GM12878 (cell line): ENCODE data around the gene CD209. TPM values are rescaled to one million over a fixed set of nuclear protein-coding genes. Genes with fewer than 3 reads are reported as not detected.

Experiments used
- ATAC-seq: fragments of 200-7000 bp; cut with Tn5 transposase; 3 replicates; pipeline ENCODE4 v1.9.1; 2020; ENCODE audit warnings: mild to moderate bottlenecking, moderate library complexity
- BruUV-seq: library from RNA; stranded (reverse); fragments of 400-500 nt; replicated peaks from 2 replicates; lab custom pipeline; 2021; lab: Mats Ljungman, UMichigan
- CTCF ChIA-PET: fragments of 300-600 bp; sonication (Branson Sonifier 250); formaldehyde crosslinking; extraction: SDS; loops from one replicate; lab custom pipeline; 2021; ENCODE audit warnings: inconsistent platforms; lab: Yijun Ruan, JAX
- POLR2A ChIA-PET: fragments of 350-600 bp; formaldehyde crosslinking; extraction: SDS; loops from one replicate; lab custom pipeline; 2021; ENCODE audit warnings: inconsistent platforms; lab: Charles Lee
- RAD21 ChIA-PET: fragments of 300-600 bp; sonication (Branson Sonifier 250); formaldehyde crosslinking; loops from one replicate; lab custom pipeline; 2023; ENCODE audit warnings: antibody characterized with exemption; ENCODE audit not compliant: unreplicated experiment; lab: Charles Lee
- SMC1A ChIA-PET: fragments of 300-600 bp; sonication (Branson Sonifier 250); formaldehyde crosslinking; loops from one replicate; lab custom pipeline; 2023; ENCODE audit not compliant: unreplicated experiment, uncharacterized antibody; lab: Charles Lee
- DNase-seq: peaks from one replicate; pipeline ENCODE4 v3.0.0-alpha.2; 2011; ENCODE audit warnings: low read depth, low spot score
- FAIRE-seq: peaks from 3 replicates; lab custom pipeline; 2011; peaks lifted over from hg19 to GRCh38; lab: Jason Lieb, UNC
- H2AFZ ChIP-seq: 2 replicates; pipeline ENCODE4 v1.6.0; 2011; ENCODE audit warnings: low read depth, low read length, control low read depth; ENCODE audit not compliant: control insufficient read depth
- H3K27ac ChIP-seq: 2 replicates; pipeline ENCODE4 v1.5.1; 2011; ENCODE audit warnings: control low read depth; ENCODE audit not compliant: control insufficient read depth, insufficient read depth
- H3K27me3 ChIP-seq, 2 experiments: replicated peaks in 1 of 2; 2 replicates each; pipeline versions ENCODE4 v1.6.0 to v1.6.1; 2011; ENCODE audit warnings: low read length in 1 of 2; ENCODE audit not compliant: control insufficient read depth in 2 of 2, insufficient read depth in 2 of 2
- H3K36me3 ChIP-seq, 2 experiments: 2 replicates each; pipeline ENCODE4 v1.5.1; 2011; ENCODE audit warnings: low read length in 1 of 2; ENCODE audit not compliant: control insufficient read depth in 2 of 2, insufficient read depth in 2 of 2
- H3K4me1 ChIP-seq: 2 replicates; pipeline ENCODE4 v1.6.1; 2011; ENCODE audit warnings: mild to moderate bottlenecking, low read length, moderate library complexity, mixed read lengths; ENCODE audit not compliant: control insufficient read depth, insufficient read depth
- H3K4me2 ChIP-seq: 2 replicates; pipeline ENCODE4 v1.6.0; 2011; ENCODE audit warnings: control low read depth; ENCODE audit not compliant: control insufficient read depth, insufficient read depth
- H3K4me3 ChIP-seq: fragments of 200-600 bp; sonication (generic); 2 replicates; pipeline ENCODE4 v1.5.1; 2016
- H3K79me2 ChIP-seq: 2 replicates; pipeline ENCODE4 v1.6.0; 2011; ENCODE audit warnings: low read length; ENCODE audit not compliant: control insufficient read depth, insufficient read depth
- H3K9ac ChIP-seq: 2 replicates; pipeline ENCODE4 v1.8.0; 2011; ENCODE audit warnings: low read length, control low read depth, mixed read lengths; ENCODE audit not compliant: control insufficient read depth, insufficient read depth
- H3K9me3 ChIP-seq: replicated peaks from 3 replicates; pipeline ENCODE4 v1.5.1; 2011; ENCODE audit warnings: mild to moderate bottlenecking, low read length; ENCODE audit not compliant: control insufficient read depth, insufficient read depth
- H4K20me1 ChIP-seq: 2 replicates; pipeline ENCODE4 v1.6.0; 2011; ENCODE audit not compliant: control insufficient read depth, insufficient read depth
- BCL11A ChIP-seq: IDR thresholded peaks from 2 replicates; pipeline ENCODE4 v1.6.1; 2011; ENCODE audit warnings: low read depth, low read length
- CHD1 ChIP-seq: IDR thresholded peaks from 2 replicates; pipeline ENCODE4 v1.6.1; 2012; ENCODE audit warnings: low read depth, low read length, improper control_type of control experiment
- EP300 ChIP-seq, 2 experiments: fragments of 150-350 bp in 1 of 2; IDR thresholded peaks; 2 replicates each; pipeline ENCODE4 v1.6.1; 2011 to 2012; ENCODE audit warnings: low read depth in 2 of 2, low read length in 2 of 2, borderline replicate concordance in 1 of 2, improper control_type of control experiment in 1 of 2, inconsistent platforms in 1 of 2; ENCODE audit not compliant: control insufficient read depth in 1 of 2
- FOXM1 ChIP-seq: IDR thresholded peaks from 2 replicates; pipeline ENCODE4 v1.6.1; 2012; ENCODE audit warnings: low read depth, mild to moderate bottlenecking, inconsistent platforms, low read length, moderate library complexity
- NR2F1 ChIP-seq: fragments of 450-650 bp; conservative IDR thresholded peaks from 2 replicates; pipeline ENCODE4 v1.6.1; 2017; ENCODE audit warnings: mild to moderate bottlenecking
- POLR2A ChIP-seq: IDR thresholded peaks from 2 replicates; pipeline ENCODE4 v1.6.1; 2011; ENCODE audit warnings: low read depth, mild to moderate bottlenecking, low read length
- RB1 ChIP-seq: fragments of 450-650 bp; formaldehyde crosslinking; IDR thresholded peaks from 2 replicates; pipeline ENCODE4 v1.6.1; 2017; ENCODE audit warnings: mild to moderate bottlenecking, borderline replicate concordance
- WGBS: methylation state at CpG from one replicate; pipeline ENCODE4 v1.1.6; 2016; ENCODE audit warnings: low lambda C conversion rate; ENCODE audit not compliant: insufficient replicate concordance, insufficient coverage; ENCODE audit errors: missing lambda C conversion rate; 5-methylcytosine and 5-hydroxymethylcytosine counted together
- in situ Hi-C: fragments of 300-500 bp; cut with MboI; formaldehyde crosslinking; loops from 9 replicates; pipeline ENCODE4 v1.14.3; 2018; ENCODE audit warnings: mixed read lengths
- intact Hi-C: fragments of 100-400 bp; cut with micrococcal nuclease; formaldehyde crosslinking; loops from one replicate; pipeline ENCODE4 v1.14.2; 2022; ENCODE audit not compliant: unreplicated experiment
- polyA plus RNA-seq, 11 experiments: library from polyadenylated mRNA; depleted of rRNA in 4 of 11; unstranded in 6 of 11; stranded (reverse) in 5 of 11; fragments of >200 nt; fragmentation: Nextera tagmentation in 4 of 11; fragmentation: Illumina TruSeq in 1 of 11; extraction: Ambion mirVana in 4 of 11; extraction: Trizol in 1 of 11; gene quantifications; 1 replicate in 1 of 11; 2 replicates in 10 of 11; pipeline versions ENCODE4 v1.2.1 to v1.2.3, GENCODE V29; 2011 to 2016; ENCODE audit warnings: inconsistent platforms in 2 of 11, missing spikeins in 2 of 11, low read depth in 1 of 11
- total RNA-seq, 4 experiments: library from RNA; depleted of rRNA in 3 of 4; stranded (reverse); fragments of >200 nt in 3 of 4; fragmentation: Illumina TruSeq in 1 of 4; extraction: Trizol in 1 of 4; gene quantifications; 2 replicates each; pipeline versions ENCODE4 v1.2.1 to v1.2.3, GENCODE V29; 2013 to 2021
- TF ChIP-seq, protein P1 (sequence below): fragments of 450-650 bp; IDR thresholded peaks from 2 replicates; pipeline ENCODE4 v1.6.1; 2016; ENCODE audit warnings: mild to moderate bottlenecking, moderate library complexity, borderline replicate concordance
- TF ChIP-seq, protein P2 (sequence below): IDR thresholded peaks from 2 replicates; pipeline ENCODE4 v1.6.1; 2012; ENCODE audit warnings: low read depth, low read length, improper control_type of control experiment
- TF ChIP-seq, protein P3 (sequence below): fragments of 450-650 bp; IDR thresholded peaks from 2 replicates; pipeline ENCODE4 v1.6.1; 2016; ENCODE audit warnings: mild to moderate bottlenecking
- TF ChIP-seq, protein P4 (sequence below), 3 experiments: IDR thresholded peaks in 2 of 3; conservative IDR thresholded peaks in 1 of 3; 2 replicates each; pipeline ENCODE4 v1.5.1; 2011; ENCODE audit warnings: low read depth in 3 of 3, low read length in 3 of 3, mild to moderate bottlenecking in 3 of 3, control low read depth in 2 of 3, moderate library complexity in 2 of 3, inconsistent platforms in 1 of 3, mixed read lengths in 1 of 3; ENCODE audit not compliant: control insufficient read depth in 2 of 3, insufficient read depth in 1 of 3; ENCODE audit errors: extremely low read depth in 1 of 3

Gene CD209
- total and polyA plus RNA-seq, 10 of the 15 experiments (the other 5 are each of a cell fraction or from before 2014, with no cell fraction given), result 0.04 to 0.21 (median 0.10) TPM; not detected in 3

DNA sequence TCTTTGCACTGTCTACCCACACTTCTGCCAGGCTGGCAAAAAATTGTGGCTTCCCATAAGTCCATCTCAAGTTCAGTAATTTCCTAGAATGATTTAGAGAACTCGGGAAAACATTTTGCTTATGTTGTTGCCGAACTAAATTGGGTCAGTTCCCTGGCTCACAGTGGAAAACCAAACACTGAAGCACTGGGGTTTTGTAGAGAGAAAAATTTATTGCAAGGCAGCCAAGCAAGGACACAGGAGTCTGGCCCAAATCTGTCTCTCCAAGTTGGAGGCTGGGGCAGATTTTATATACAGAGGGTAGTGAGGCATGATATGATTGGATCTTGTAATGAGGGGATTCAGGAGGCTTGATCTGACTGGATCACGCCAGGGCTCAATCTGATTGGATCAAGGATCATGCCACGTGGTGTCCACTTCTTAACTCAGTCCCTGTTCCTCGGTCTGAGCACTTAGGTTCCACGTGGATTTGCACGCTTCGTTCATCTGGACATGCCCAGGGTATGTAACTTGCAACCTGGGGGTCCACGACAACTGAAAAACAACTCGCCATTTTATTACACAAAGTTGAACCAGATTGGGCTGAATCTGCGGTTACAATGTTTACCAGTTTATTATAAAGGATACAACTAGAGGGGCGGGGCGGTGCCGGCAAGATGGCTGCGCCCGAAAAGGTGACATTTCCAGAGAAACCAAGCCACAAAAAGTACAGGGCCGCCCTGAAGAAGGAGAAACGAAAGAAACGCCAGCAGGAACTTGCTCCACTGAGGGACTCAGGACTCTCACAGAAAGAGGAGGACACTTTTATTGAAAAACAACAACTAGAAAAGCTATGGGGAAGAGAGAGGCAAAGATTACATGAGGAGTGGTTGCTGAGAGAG, 7.3 kb downstream of the CD209 start:
- H3K27ac ChIP-seq, result no peak overlapping the region
- H2AFZ ChIP-seq, result no peak overlapping the region
- no peak overlapping the region for H3K4me2 ChIP-seq
- ATAC-seq (no peak), DNase-seq (no peak), FAIRE-seq (no peak)
- WGBS, result 62% methylated on average over 19 of the region's 19 CpGs
- no TSS peak for BruUV-seq
- no peaks in the 10 kb centered on the region for H4K20me1 ChIP-seq
- TF ChIP-seq CHD1, result no peak
- TF ChIP-seq, protein P1, sequence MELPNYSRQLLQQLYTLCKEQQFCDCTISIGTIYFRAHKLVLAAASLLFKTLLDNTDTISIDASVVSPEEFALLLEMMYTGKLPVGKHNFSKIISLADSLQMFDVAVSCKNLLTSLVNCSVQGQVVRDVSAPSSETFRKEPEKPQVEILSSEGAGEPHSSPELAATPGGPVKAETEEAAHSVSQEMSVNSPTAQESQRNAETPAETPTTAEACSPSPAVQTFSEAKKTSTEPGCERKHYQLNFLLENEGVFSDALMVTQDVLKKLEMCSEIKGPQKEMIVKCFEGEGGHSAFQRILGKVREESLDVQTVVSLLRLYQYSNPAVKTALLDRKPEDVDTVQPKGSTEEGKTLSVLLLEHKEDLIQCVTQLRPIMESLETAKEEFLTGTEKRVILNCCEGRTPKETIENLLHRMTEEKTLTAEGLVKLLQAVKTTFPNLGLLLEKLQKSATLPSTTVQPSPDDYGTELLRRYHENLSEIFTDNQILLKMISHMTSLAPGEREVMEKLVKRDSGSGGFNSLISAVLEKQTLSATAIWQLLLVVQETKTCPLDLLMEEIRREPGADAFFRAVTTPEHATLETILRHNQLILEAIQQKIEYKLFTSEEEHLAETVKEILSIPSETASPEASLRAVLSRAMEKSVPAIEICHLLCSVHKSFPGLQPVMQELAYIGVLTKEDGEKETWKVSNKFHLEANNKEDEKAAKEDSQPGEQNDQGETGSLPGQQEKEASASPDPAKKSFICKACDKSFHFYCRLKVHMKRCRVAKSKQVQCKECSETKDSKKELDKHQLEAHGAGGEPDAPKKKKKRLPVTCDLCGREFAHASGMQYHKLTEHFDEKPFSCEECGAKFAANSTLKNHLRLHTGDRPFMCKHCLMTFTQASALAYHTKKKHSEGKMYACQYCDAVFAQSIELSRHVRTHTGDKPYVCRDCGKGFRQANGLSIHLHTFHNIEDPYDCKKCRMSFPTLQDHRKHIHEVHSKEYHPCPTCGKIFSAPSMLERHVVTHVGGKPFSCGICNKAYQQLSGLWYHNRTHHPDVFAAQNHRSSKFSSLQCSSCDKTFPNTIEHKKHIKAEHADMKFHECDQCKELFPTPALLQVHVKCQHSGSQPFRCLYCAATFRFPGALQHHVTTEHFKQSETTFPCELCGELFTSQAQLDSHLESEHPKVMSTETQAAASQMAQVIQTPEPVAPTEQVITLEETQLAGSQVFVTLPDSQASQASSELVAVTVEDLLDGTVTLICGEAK, result no peak
- no peak for TF ChIP-seq NR2F1
- TF ChIP-seq, protein P2, sequence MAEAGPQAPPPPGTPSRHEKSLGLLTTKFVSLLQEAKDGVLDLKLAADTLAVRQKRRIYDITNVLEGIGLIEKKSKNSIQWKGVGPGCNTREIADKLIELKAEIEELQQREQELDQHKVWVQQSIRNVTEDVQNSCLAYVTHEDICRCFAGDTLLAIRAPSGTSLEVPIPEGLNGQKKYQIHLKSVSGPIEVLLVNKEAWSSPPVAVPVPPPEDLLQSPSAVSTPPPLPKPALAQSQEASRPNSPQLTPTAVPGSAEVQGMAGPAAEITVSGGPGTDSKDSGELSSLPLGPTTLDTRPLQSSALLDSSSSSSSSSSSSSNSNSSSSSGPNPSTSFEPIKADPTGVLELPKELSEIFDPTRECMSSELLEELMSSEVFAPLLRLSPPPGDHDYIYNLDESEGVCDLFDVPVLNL, result no peak
- TF ChIP-seq RB1, result no peak
- TF ChIP-seq BCL11A, result no peak
- no peak for TF ChIP-seq POLR2A
- TF ChIP-seq, protein P3, sequence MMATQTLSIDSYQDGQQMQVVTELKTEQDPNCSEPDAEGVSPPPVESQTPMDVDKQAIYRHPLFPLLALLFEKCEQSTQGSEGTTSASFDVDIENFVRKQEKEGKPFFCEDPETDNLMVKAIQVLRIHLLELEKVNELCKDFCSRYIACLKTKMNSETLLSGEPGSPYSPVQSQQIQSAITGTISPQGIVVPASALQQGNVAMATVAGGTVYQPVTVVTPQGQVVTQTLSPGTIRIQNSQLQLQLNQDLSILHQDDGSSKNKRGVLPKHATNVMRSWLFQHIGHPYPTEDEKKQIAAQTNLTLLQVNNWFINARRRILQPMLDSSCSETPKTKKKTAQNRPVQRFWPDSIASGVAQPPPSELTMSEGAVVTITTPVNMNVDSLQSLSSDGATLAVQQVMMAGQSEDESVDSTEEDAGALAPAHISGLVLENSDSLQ, result no peak
- TF ChIP-seq EP300 (IDR thresholded peaks at IDR 0.05; ENCODE audit: borderline replicate concordance in 1 of 2, control insufficient read depth in 1 of 2, low read depth in 2 of 2, low read length in 2 of 2), result no peak
- TF ChIP-seq FOXM1, result no peak
- TF ChIP-seq, protein P4, sequence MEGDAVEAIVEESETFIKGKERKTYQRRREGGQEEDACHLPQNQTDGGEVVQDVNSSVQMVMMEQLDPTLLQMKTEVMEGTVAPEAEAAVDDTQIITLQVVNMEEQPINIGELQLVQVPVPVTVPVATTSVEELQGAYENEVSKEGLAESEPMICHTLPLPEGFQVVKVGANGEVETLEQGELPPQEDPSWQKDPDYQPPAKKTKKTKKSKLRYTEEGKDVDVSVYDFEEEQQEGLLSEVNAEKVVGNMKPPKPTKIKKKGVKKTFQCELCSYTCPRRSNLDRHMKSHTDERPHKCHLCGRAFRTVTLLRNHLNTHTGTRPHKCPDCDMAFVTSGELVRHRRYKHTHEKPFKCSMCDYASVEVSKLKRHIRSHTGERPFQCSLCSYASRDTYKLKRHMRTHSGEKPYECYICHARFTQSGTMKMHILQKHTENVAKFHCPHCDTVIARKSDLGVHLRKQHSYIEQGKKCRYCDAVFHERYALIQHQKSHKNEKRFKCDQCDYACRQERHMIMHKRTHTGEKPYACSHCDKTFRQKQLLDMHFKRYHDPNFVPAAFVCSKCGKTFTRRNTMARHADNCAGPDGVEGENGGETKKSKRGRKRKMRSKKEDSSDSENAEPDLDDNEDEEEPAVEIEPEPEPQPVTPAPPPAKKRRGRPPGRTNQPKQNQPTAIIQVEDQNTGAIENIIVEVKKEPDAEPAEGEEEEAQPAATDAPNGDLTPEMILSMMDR (IDR thresholded peaks at IDR 0.05 in 2 of 3, conservative IDR thresholded peaks at IDR 0.05 in 1 of 3; ENCODE audit: control insufficient read depth in 2 of 3, extremely low read depth in 1 of 3, insufficient read depth in 1 of 3, low read depth in 3 of 3, low read length in 3 of 3), result no peak
- ChIA-PET SMC1A (interaction anchor here (1.3 kb wide), 2 partner anchors 11 to 18 kb away, joined by 4 to 5 read pairs; no protein-coding TSS in a partner anchor), POLR2A (interaction anchor here (1.4 to 1.6 kb wide), 2 partner anchors 40 to 60 kb away, joined by 3 to 4 read pairs; no protein-coding TSS in a partner anchor), RAD21 (no interaction called here), CTCF (no interaction called here)
- in situ Hi-C loops (no loop called here), intact Hi-C loops (no loop called here)
- H3K4me1 ChIP-seq, result peaks cover 26% of the 10 kb centered on the region
- H3K9ac ChIP-seq, result no peak overlapping the region
- H3K9me3 ChIP-seq, result no peaks in the 10 kb centered on the region
- no peaks in the 10 kb centered on the region for H3K36me3 ChIP-seq
- H3K4me3 ChIP-seq, result no peak overlapping the region
- no peaks in the 10 kb centered on the region for H3K79me2 ChIP-seq
- H3K27me3 ChIP-seq, result no peaks in the 10 kb centered on the region
